Measurements from ENCODE around the gene CTSH. TPM values are rescaled to one million over a fixed set of nuclear protein-coding genes. Genes with fewer than 3 reads are reported as not detected.
"Not testable (repeated sequence)": the region's sequence is repeated elsewhere in the genome, so short reads cannot be mapped to it uniquely, and the experiment has no call there.

The CTSH gene
- total and polyA plus RNA-seq, 5 donors from 2014 or later = 9.6 to 51.5 (median 35.5) TPM

DNA sequence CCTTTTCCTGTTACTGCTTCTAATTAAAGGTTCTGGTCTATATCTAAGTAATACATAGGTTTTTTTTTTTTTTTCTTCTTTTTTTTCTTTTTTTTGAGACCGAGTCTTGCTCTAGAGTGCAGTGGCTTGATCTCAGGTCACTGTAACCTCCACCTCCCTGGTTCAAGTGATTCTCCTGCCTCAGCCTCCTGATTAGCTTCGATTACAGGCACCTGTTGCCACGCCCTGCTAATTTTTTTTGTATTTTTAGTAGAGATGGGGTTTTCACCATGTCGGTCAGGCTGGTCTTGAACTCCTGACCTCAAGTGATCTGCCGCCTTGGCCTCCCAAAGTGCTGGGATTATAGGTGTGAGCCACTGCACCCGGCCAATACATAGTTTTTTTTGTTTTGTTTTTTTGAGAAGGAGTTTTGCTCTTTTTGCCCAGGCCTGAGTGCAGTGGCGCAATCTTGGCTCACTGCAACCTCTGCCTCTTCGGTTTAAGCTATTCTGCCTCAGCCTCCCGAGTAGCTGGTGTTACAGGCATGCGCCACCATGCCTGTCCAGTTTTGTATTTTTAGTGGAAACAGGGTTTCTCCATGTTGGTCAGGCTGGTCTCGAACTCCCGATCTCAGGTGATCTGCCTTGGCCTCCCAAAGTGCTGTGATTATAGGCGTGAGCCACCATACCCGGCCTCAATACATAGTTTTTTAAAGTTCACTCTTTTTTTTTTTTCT is 43.9 kb downstream of the CTSH start:
- Mint-ChIP-seq H3K4me1 (peaks cover 7 to 14% (median 13%) of the 10 kb centered on the region in 4 donors), H3K36me3 (peaks cover 53% of the 10 kb centered on the region), H3K4me3 (peak overlapping the region in 1 of 4 donors; percentile 84)
- not testable (repeated sequence) for DNase-seq; H3K9me3 ChIP-seq (ENCODE audit: control insufficient read depth in 2 of 2, low read length in 2 of 2); H3K27me3 ChIP-seq (ENCODE audit: control insufficient read depth, insufficient read depth, low read length); ATAC-seq (ENCODE audit: low read depth in 2 of 2); H3K4me1 ChIP-seq (ENCODE audit: control insufficient read depth, insufficient read depth, low read length, poor library complexity, severe bottlenecking); H3K27ac ChIP-seq (ENCODE audit: insufficient read depth, low read length, poor library complexity, severe bottlenecking); H3K4me3 ChIP-seq (ENCODE audit: low read depth, low read length); H3K9me3 Mint-ChIP-seq; H3K27me3 Mint-ChIP-seq; H3K27ac Mint-ChIP-seq
- peaks cover 91% of the 10 kb centered on the region for H3K36me3 ChIP-seq (ENCODE audit: control insufficient read depth, insufficient read depth, low read length)

DNA sequence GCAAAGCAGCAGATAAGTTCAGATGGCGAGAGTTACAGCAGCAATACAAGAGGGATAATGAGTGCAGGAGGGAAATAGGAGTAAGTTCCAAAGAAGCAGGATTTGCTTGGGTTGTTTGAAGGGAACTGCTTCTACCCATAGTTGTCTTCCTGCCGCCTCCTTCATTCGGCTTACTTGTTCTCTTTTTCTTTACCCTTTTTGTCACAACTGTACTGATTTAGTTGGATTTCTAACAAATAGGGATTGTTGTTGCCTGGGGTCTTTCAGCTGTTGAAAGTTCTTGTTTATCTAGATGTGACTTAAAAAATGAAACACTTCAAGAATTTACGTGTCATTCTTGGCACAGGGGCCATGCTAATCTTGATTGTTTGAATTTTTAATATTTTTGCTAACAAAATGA is 46.3 kb downstream of the CTSH start:
- Histone ChIP-seq H3K27me3 (ENCODE audit: control insufficient read depth, insufficient read depth, low read length) (no peaks in the 10 kb centered on the region), H3K27ac (ENCODE audit: insufficient read depth, low read length, poor library complexity, severe bottlenecking) (no peak overlapping the region), H3K9me3 (ENCODE audit: control insufficient read depth in 2 of 2, low read length in 2 of 2) (no peaks in the 10 kb centered on the region), H3K36me3 (ENCODE audit: control insufficient read depth, insufficient read depth, low read length) (peaks cover 93% of the 10 kb centered on the region), H3K4me3 (ENCODE audit: low read depth, low read length) (no peak overlapping the region), H3K4me1 (ENCODE audit: control insufficient read depth, insufficient read depth, low read length, poor library complexity, severe bottlenecking) (no peaks in the 10 kb centered on the region)
- Mint-ChIP-seq H3K4me1 (peaks cover 10 to 25% (median 14%) of the 10 kb centered on the region in 4 donors), H3K27me3 (no peaks in the 10 kb centered on the region), H3K27ac (peak overlapping the region in 1 of 3 donors; percentile 20), H3K36me3 (peaks cover 51% of the 10 kb centered on the region), H3K9me3 (peaks cover 0 to 2% (median 0%) of the 10 kb centered on the region in 7 donors), H3K4me3 (no peak overlapping the region)
- ATAC-seq (ENCODE audit: low read depth in 2 of 2) (no peak), DNase-seq (no peak)

DNA sequence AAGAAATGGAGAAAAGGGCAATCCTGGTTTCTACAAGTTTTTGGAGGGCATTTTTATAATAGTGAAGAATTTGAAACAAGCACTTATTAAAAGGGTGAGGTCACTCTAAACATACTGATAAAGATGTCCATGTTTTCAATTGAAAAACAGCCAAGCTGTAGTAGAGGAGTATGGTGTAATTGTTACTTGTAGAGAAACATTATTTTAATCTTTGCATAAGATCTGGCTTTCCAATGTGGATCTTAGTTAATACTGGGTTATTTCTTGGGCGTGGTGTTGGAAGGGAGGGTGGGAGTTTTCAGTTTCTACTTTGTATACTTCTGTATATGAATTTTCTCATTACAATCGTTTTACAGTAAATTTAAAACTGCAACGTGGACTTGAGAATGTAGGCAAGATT is 49.4 kb downstream of the CTSH start:
- Histone ChIP-seq H3K4me3 (ENCODE audit: low read depth, low read length) (no peak overlapping the region), H3K27ac (ENCODE audit: insufficient read depth, low read length, poor library complexity, severe bottlenecking) (no peak overlapping the region), H3K9me3 (ENCODE audit: control insufficient read depth in 2 of 2, low read length in 2 of 2) (no peaks in the 10 kb centered on the region), H3K36me3 (ENCODE audit: control insufficient read depth, insufficient read depth, low read length) (peaks cover 97% of the 10 kb centered on the region), H3K27me3 (ENCODE audit: control insufficient read depth, insufficient read depth, low read length) (no peaks in the 10 kb centered on the region), H3K4me1 (ENCODE audit: control insufficient read depth, insufficient read depth, low read length, poor library complexity, severe bottlenecking) (no peaks in the 10 kb centered on the region)
- Mint-ChIP-seq H3K4me1 (peaks cover 4 to 25% (median 22%) of the 10 kb centered on the region in 4 donors), H3K4me3 (no peak overlapping the region), H3K27ac (no peak overlapping the region), H3K36me3 (peaks cover 64% of the 10 kb centered on the region), H3K9me3 (peaks cover 0 to 2% (median 0%) of the 10 kb centered on the region in 7 donors), H3K27me3 (no peaks in the 10 kb centered on the region)
- no peak for ATAC-seq (ENCODE audit: low read depth in 2 of 2)
- no peak for DNase-seq

DNA sequence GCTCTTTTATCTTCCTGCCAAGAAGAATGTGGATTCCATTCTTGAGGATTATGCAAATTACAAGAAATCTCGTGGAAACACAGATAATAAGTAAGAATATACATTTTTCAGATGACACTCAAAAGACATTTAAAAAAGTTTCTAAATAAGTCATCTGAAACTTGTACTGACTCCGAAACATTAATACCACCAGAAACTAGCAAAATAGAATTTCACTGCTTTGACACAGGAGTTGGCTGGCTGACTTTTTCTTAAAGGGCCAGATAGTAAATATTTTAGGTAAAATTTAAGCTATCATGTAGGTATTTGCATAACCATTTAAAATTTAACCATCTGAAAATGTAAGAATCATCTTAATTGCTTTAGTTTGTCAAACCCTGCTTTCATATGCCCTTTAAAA is 51.3 kb downstream of the CTSH start:
- H3K4me3 Mint-ChIP-seq = no peak overlapping the region
- H3K27me3 Mint-ChIP-seq = no peaks in the 10 kb centered on the region
- H3K27ac Mint-ChIP-seq = no peak overlapping the region

DNA sequence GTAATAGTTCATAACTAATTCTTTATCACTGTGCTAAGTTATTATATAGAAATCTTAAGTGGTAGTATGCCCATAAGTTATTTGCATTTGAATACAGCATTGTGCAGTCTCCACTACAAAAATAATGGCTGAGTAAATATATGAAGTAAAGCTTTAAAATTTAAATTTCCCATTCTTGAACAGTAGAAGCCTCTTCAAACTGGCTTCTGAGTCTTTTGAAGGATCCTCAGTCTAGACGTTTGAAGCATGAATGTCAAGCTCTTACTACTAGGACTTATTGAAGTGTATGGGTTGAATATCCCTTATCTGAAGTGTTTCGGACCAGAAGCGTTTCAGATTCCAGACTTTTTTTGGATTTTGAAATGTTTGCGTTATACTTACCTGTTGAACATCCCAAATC is 55.8 kb downstream of the CTSH start:
- Mint-ChIP-seq H3K4me3 (no peak overlapping the region), H3K4me1 (peaks cover 15 to 39% (median 24%) of the 10 kb centered on the region in 4 donors), H3K9me3 (no peaks in the 10 kb centered on the region), H3K27ac (no peak overlapping the region), H3K36me3 (peaks cover 55% of the 10 kb centered on the region), H3K27me3 (no peaks in the 10 kb centered on the region)
- ATAC-seq (ENCODE audit: low read depth in 2 of 2) (no peak), DNase-seq (no peak)
- H3K27me3 ChIP-seq (ENCODE audit: control insufficient read depth, insufficient read depth, low read length) = no peaks in the 10 kb centered on the region
- no peak overlapping the region for H3K4me3 ChIP-seq (ENCODE audit: low read depth, low read length)
- no peak overlapping the region for H3K27ac ChIP-seq (ENCODE audit: insufficient read depth, low read length, poor library complexity, severe bottlenecking)
- H3K36me3 ChIP-seq (ENCODE audit: control insufficient read depth, insufficient read depth, low read length) = peaks cover 96% of the 10 kb centered on the region
- peaks cover 4% of the 10 kb centered on the region for H3K4me1 ChIP-seq (ENCODE audit: control insufficient read depth, insufficient read depth, low read length, poor library complexity, severe bottlenecking)
- no peaks in the 10 kb centered on the region for H3K9me3 ChIP-seq (ENCODE audit: control insufficient read depth in 2 of 2, low read length in 2 of 2)

More for the DNA sequence above, 51.3 kb downstream of the CTSH start:
- H3K36me3 Mint-ChIP-seq = peaks cover 57% of the 10 kb centered on the region
- H3K4me1 Mint-ChIP-seq = peaks cover 8 to 24% (median 19%) of the 10 kb centered on the region in 4 donors
- Histone ChIP-seq H3K27me3 (ENCODE audit: control insufficient read depth, insufficient read depth, low read length) (no peaks in the 10 kb centered on the region), H3K27ac (ENCODE audit: insufficient read depth, low read length, poor library complexity, severe bottlenecking) (no peak overlapping the region), H3K36me3 (ENCODE audit: control insufficient read depth, insufficient read depth, low read length) (peaks cover 97% of the 10 kb centered on the region), H3K9me3 (ENCODE audit: control insufficient read depth in 2 of 2, low read length in 2 of 2) (no peaks in the 10 kb centered on the region), H3K4me3 (ENCODE audit: low read depth, low read length) (no peak overlapping the region), H3K4me1 (ENCODE audit: control insufficient read depth, insufficient read depth, low read length, poor library complexity, severe bottlenecking) (no peaks in the 10 kb centered on the region)
- DNase-seq (no peak), ATAC-seq (ENCODE audit: low read depth in 2 of 2) (no peak)
- H3K9me3 Mint-ChIP-seq = peaks cover 0 to 2% (median 0%) of the 10 kb centered on the region in 7 donors

DNA sequence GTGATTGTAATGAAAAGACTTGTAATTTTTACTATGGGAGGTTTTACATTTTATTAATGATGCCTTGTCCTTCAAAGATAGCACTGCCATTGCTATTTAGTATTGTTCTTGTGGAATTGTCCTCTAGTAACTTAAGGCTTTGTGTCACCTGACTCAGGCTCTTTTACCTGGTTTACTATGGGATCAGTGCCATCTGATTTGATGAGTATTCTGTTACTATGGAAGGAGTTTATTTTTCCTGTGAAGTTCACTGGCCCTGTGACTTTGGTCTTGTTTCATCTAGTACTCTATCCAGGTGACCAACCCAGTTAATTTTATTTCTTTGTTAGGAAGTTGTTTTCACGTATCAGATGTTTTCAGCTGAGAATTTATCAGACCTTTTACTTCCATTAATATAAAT is 63.2 kb downstream of the CTSH start:
- Histone ChIP-seq H3K4me1 (ENCODE audit: control insufficient read depth, insufficient read depth, low read length, poor library complexity, severe bottlenecking) (peaks cover 46% of the 10 kb centered on the region), H3K9me3 (ENCODE audit: control insufficient read depth in 2 of 2, low read length in 2 of 2) (no peaks in the 10 kb centered on the region), H3K4me3 (ENCODE audit: low read depth, low read length) (peak overlapping the region; percentile 27), H3K36me3 (ENCODE audit: control insufficient read depth, insufficient read depth, low read length) (peaks cover 64% of the 10 kb centered on the region), H3K27me3 (ENCODE audit: control insufficient read depth, insufficient read depth, low read length) (no peaks in the 10 kb centered on the region), H3K27ac (ENCODE audit: insufficient read depth, low read length, poor library complexity, severe bottlenecking) (no peak overlapping the region)
- DNase-seq (no peak), ATAC-seq (ENCODE audit: low read depth in 2 of 2) (no peak)
- Mint-ChIP-seq H3K27me3 (no peaks in the 10 kb centered on the region), H3K4me1 (peaks cover 43 to 84% (median 63%) of the 10 kb centered on the region in 4 donors), H3K4me3 (peak overlapping the region in 1 of 4 donors; percentile 47), H3K36me3 (peaks cover 31% of the 10 kb centered on the region), H3K27ac (peak overlapping the region in 1 of 3 donors; percentile 44), H3K9me3 (no peaks in the 10 kb centered on the region)

DNA sequence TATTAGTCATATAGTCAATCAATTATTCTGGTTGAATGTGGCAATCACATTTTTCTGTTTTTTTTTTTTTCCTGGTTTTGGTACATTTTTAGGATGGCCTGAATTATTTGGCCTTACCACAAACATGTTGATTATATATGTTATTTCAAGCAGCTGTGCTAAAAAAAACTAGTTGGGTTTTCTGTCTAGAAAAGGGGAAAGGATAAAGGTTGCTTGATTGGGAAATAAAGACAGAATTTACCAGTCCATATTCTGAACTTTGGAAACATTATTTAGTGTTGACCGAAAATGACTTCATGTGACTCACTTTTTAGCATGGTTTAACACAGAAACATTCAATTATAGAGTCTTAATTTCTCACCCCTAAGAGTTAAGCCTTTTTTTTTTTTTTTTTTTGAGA is 64.0 kb downstream of the CTSH start:
- H3K27ac Mint-ChIP-seq = peak overlapping the region in 1 of 3 donors; percentile 23
- Histone ChIP-seq H3K27ac (ENCODE audit: insufficient read depth, low read length, poor library complexity, severe bottlenecking) (no peak overlapping the region), H3K27me3 (ENCODE audit: control insufficient read depth, insufficient read depth, low read length) (no peaks in the 10 kb centered on the region), H3K36me3 (ENCODE audit: control insufficient read depth, insufficient read depth, low read length) (peaks cover 57% of the 10 kb centered on the region), H3K4me1 (ENCODE audit: control insufficient read depth, insufficient read depth, low read length, poor library complexity, severe bottlenecking) (peaks cover 55% of the 10 kb centered on the region), H3K9me3 (ENCODE audit: control insufficient read depth in 2 of 2, low read length in 2 of 2) (no peaks in the 10 kb centered on the region), H3K4me3 (ENCODE audit: low read depth, low read length) (peak overlapping the region; percentile 8)
- H3K9me3 Mint-ChIP-seq = no peaks in the 10 kb centered on the region
- DNase-seq (no peak), ATAC-seq (ENCODE audit: low read depth in 2 of 2) (no peak)
- H3K4me1 Mint-ChIP-seq = peaks cover 47 to 87% (median 65%) of the 10 kb centered on the region in 4 donors
- H3K27me3 Mint-ChIP-seq = no peaks in the 10 kb centered on the region
- peak overlapping the region; percentile 26 to 80 (median 41) for H3K4me3 Mint-ChIP-seq
- H3K36me3 Mint-ChIP-seq = peaks cover 26% of the 10 kb centered on the region

DNA sequence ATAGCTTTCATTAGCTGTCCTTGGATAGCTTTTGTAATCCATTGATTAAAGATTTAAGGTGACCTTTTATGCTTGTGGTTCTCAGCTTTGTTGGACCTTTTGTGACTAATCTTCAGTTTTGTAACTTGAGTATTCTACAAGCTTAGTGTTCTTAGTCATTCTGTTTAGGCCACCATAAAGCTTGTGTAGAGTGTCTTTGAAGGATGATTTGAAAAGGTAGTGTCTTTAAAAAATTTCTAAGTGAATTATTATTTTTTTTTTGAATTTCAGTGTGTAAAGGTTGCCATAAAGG is 64.7 kb downstream of the CTSH start:
- no peaks in the 10 kb centered on the region for H3K27me3 ChIP-seq (ENCODE audit: control insufficient read depth, insufficient read depth, low read length)
- no peak for DNase-seq
- peak overlapping the region; percentile 35 for H3K27ac ChIP-seq (ENCODE audit: insufficient read depth, low read length, poor library complexity, severe bottlenecking)
- no peak for ATAC-seq (ENCODE audit: low read depth in 2 of 2)
- Mint-ChIP-seq H3K4me3 (peak overlapping the region in 2 of 4 donors; percentile 21 to 74), H3K4me1 (peaks cover 45 to 87% (median 66%) of the 10 kb centered on the region in 4 donors), H3K27me3 (no peaks in the 10 kb centered on the region), H3K36me3 (peaks cover 25% of the 10 kb centered on the region), H3K9me3 (no peaks in the 10 kb centered on the region), H3K27ac (no peak overlapping the region)
- H3K36me3 ChIP-seq (ENCODE audit: control insufficient read depth, insufficient read depth, low read length) = peaks cover 51% of the 10 kb centered on the region
- H3K4me3 ChIP-seq (ENCODE audit: low read depth, low read length) = peak overlapping the region; percentile 56
- peaks cover 60% of the 10 kb centered on the region for H3K4me1 ChIP-seq (ENCODE audit: control insufficient read depth, insufficient read depth, low read length, poor library complexity, severe bottlenecking)
- H3K9me3 ChIP-seq (ENCODE audit: control insufficient read depth in 2 of 2, low read length in 2 of 2) = no peaks in the 10 kb centered on the region

All from CD4-positive, CD25-positive, alpha-beta regulatory T cell (primary cell).